Fibroblast of skin of right biceps (primary cell): ENCODE results near the gene RPL41.

Experiments used
- DNase-seq: peaks from one replicate; pipeline ENCODE4 v3.0.0-alpha.2; 2013

The RPL41 gene

GRCh38 chr12:56129206-56129941 is 12.9 kb downstream of the RPL41 start:
- DNase-seq = peak; percentile 45

- DNase-seq = no peak
These were observed 13.6 kb downstream of the RPL41 start for GRCh38 chr12:56129942-56130495.

DNA sequence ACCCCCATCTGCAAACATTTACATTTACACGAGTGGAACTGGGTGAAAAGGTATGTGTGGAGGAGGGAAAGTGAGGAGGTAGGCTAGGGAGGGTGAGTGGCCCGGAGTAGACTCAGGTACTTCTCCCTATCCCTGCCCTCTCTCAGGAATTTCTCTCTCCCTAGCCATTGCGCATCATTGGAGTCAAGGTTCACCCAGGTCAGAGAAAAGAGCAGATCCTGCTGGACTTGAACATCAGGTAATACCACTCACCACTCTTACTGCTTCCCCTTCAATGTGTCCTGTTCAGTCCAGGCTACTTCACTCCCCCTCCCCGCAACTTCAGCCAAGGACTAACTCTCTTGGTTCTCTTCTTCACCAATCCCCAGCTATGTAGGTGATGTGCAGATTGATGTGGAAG is 14.4 kb downstream of the RPL41 start:
- no peak for DNase-seq

DNA sequence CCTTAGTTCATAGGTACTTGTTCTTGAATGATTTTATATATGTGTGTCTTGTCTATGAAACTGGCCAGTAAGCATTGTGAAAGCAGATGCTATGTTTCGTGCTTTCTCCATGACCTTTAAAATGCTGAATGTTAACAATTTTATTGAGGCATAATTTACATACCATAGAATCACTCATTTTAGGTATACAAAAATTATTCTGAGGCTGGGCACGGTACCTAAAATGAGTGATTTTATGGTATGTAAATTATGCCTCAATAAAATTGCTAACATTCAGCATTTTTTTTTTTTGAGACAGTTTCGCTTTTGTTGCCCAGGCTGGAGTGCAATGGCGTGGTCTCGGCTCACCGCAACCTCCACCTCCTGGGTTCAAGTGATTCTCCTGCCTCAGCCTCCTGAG is 18.5 kb downstream of the RPL41 start:
- no peak for DNase-seq

DNA sequence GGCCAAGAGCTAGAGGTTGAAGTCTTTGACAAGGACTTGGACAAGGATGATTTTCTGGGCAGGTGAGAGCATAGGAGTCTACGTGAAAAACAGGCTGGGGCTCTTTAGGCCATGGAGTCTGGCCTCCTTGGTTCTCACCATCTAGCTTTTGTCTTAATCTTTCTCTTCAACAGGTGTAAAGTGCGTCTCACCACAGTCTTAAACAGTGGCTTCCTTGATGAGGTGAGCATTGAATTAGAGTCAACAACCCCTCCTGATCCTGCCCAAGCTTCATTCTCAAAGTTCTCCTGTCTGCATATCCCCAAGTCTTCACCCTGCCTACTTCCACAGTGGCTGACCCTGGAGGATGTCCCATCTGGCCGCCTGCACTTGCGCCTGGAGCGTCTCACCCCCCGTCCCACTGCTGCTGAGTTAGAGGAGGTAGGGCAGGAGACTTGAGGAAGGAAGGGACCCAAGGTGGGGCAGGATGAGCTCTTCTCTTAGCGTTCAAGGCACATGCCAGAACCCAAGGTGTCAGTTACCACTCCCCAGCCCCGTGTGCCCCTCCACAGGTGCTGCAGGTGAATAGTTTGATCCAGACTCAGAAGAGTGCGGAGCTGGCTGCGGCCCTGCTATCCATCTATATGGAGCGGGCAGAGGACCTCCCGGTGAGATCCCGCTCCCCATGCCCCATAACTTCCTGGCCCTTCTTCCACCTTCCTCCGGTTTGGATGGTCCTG is 21.6 kb downstream of the RPL41 start:
- DNase-seq = no peak

DNA sequence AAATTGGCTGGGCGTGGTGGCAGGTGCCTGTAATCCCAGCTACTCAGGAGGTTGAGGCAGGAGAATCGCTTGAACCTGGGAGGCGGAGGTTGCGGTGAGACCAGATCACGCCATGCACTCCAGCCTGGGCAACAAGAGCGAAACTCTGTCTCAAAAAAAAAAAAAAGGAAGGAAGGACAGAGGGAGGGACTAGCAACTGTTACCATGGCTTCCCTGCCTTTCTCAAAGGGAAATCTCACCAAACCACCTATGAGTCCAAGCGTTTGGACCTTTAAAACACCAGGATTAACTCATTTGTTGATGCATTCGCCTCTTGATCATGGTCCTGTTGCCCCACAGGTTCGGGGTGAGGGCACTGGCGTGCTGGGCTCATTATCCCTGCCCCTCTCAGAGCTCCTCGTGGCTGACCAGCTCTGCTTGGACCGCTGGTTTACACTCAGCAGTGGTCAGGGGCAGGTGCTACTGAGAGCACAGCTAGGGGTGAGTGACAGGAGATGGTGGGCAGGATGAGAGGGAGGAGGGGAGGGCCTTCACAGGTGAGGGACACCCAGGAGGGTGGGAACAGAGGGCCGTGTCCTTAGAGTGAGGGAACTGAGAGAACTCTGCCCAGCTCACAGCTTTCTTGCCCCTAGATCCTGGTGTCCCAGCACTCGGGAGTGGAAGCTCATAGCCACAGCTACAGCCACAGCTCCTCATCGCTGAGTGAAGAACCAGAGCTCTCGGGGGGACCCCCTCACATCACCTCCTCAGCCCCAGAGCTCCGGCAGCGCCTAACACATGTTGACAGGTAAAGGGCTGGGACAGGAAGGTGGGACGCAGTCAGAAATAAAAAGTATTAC is 25.7 kb downstream of the RPL41 start:
- no peak for DNase-seq

GRCh38 chr12:56143217-56143616 is 26.8 kb downstream of the RPL41 start:
- DNase-seq = no peak

- no peak for DNase-seq
These were observed 27.4 kb downstream of the RPL41 start for GRCh38 chr12:56143870-56144269.

GRCh38 chr12:56145217-56145616 is 28.8 kb downstream of the RPL41 start:
- DNase-seq = no peak

DNA sequence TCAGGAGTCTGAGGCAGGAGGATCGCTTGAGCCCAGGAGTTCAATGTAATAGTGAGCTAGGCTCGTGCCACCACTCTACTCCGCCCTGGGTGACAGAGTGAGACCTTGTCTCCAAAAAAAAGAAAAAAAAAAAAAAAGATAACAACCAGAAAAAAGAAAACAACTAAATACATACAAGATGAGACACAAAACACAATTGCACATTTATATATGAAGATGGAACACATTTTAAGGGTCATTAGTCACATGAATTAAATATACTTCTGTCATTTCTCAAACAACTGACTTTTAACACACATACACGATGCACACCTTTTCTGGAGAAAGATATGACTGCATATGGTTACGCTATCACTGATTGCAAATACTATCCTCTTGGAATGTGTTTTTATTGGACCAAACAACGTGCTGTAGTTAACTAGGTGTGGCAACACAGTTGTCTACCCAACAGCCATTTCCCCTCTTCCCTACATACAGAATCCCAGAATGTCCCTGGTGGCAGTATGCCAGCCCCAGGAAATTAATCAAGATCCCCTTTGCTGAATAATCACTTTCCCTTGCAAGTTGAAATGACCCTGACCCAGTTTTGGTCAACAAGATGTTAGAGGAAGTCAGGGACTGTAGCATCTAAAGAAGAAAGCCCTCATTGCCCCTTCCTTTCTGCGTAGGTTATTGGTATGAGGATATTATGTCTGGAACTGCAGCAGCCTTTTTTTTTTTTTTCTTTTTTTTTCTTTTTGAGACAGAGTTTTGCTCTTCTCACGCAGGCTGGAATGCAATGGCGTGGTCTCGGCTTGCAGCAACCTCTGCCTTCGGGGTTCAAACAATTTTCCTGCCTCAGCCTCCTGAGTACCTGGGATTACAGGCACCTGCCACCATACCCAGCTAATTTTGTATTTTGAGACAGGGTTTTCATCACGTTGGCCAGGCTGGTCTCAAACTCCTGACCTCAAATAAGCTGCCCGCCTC is 30.3 kb downstream of the RPL41 start:
- no peak for DNase-seq

GRCh38 chr12:56150563-56150962 is 34.1 kb downstream of the RPL41 start:
- DNase-seq = peak; percentile 46

GRCh38 chr12:56151672-56152131 is 35.3 kb downstream of the RPL41 start:
- DNase-seq = no peak

GRCh38 chr12:56152132-56152755 is 35.8 kb downstream of the RPL41 start, which contains the start of gene MYL6B:
TSS of gene MYL6B (plus strand) at chr12:56152587. CDS start at chr12:56153919, 1,332 bp downstream.
- DNase-seq = peak; percentile 93

GRCh38 chr12:56152756-56153677 is 36.6 kb downstream of the RPL41 start:
- no peak for DNase-seq

GRCh38 chr12:56153678-56154065 is 37.2 kb downstream of the RPL41 start:
- DNase-seq = no peak

GRCh38 chr12:56154246-56154771 is 37.9 kb downstream of the RPL41 start:
- no peak for DNase-seq

GRCh38 chr12:56154818-56155217 is 38.4 kb downstream of the RPL41 start:
- no peak for DNase-seq

DNA sequence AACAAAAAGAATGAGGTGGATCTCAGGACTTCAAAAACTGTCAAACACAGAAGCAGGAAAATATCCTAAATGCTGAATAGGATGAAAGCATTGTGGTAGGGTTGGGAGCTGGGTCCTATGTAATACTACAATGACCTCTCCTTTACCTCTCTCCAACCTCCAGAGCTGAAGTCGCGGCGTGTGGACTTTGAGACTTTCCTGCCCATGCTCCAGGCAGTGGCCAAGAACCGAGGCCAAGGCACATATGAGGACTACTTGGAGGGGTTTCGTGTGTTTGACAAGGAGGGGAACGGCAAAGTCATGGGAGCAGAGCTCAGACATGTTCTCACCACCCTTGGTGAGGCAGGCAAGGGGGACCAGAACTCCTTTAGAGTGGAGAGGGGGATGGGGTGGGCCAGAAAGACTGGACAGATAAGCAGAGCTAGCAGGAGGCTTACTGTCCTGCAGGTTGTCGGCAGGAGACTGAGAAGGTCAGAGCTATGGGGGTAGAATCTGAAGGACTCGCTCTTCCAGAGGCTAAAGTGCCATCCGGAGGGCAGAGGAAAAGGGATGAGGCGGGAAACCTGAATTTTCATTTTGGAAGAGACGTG is 38.9 kb downstream of the RPL41 start:
- no peak for DNase-seq

DNA sequence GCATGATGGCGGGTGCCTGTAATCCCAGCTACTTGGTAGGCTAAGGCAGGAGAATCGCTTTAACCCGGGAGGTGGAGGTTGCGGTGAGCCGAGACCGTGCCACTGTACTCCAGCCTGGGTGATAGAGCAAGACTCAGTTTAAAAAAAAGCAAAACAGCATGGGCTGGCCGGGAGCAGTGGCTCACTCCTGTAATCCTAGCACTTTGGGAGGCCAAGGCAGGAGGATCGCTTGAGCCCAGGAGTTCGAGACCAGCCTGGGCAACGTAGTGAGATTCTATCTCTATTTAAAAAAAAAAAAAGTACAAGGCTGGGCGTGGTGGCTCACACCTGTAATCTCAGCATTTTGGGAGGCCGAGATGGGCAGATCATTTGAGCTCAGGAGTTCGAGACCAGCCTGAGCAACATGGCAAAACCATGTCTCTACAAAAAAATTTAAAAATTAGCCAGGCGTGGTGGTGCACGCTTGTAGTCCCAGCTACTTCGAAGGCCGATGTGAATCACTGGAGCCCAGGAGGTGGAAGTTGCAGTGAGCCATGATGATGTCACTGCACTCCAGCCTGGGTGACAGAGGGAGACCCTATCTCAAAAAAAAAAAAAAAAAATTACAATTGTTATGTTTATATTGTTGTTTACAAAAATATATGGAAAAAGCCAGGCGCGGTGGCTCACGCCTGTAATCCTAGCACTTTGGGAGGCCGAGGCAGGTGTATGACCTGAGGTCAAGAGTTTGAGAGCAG is 40.2 kb downstream of the RPL41 start:
- DNase-seq = peak; percentile 52
